Tibial nerve (tissue), 4 donors: Measurements from ENCODE around the gene SLC36A2.

Source experiments
- EP300 ChIP-seq, 2 donors: sonication (generic); formaldehyde crosslinking; IDR thresholded peaks; one replicate each; pipeline ENCODE4 v1.6.1; 2017; ENCODE audit warnings: antibody characterized with exemption in 2 of 2, mild to moderate bottlenecking in 1 of 2
- POLR2A ChIP-seq, 2 donors: fragments of 450-650 bp; IDR thresholded peaks; one replicate each; pipeline ENCODE4 v1.6.1; 2017; ENCODE audit warnings: antibody characterized with exemption in 2 of 2, mild to moderate bottlenecking in 2 of 2, moderate library complexity in 2 of 2
- TF ChIP-seq, protein P1 (sequence below), 5 experiments: fragments of 200-600 bp in 3 of 5; fragments of 450-650 bp in 2 of 5; sonication (generic) in 3 of 5; IDR thresholded peaks; one replicate each; pipeline ENCODE4 v1.5.1; 2016 to 2019; ENCODE audit warnings: antibody characterized with exemption in 5 of 5, mild to moderate bottlenecking in 3 of 5, moderate library complexity in 2 of 5

DNA sequence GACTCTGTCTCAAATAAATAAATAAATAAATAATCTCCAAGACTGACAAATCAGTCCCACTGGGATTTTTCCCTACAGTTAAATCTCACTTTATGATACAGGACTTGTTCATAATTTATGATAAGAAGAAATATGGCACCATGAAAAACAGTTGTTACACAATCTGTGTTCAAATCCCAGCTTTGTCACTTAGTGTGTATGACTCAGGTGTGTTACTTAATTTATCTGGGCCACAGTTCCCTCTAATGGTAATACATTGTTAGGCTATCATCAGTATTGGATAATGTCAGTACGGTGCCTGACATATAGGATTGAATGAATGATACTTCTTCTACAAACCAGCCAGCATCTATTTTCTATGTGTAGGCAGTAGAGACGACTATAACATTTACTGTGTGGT lies 66.9 kb downstream of the SLC36A2 start:
- TF ChIP-seq, protein P1, sequence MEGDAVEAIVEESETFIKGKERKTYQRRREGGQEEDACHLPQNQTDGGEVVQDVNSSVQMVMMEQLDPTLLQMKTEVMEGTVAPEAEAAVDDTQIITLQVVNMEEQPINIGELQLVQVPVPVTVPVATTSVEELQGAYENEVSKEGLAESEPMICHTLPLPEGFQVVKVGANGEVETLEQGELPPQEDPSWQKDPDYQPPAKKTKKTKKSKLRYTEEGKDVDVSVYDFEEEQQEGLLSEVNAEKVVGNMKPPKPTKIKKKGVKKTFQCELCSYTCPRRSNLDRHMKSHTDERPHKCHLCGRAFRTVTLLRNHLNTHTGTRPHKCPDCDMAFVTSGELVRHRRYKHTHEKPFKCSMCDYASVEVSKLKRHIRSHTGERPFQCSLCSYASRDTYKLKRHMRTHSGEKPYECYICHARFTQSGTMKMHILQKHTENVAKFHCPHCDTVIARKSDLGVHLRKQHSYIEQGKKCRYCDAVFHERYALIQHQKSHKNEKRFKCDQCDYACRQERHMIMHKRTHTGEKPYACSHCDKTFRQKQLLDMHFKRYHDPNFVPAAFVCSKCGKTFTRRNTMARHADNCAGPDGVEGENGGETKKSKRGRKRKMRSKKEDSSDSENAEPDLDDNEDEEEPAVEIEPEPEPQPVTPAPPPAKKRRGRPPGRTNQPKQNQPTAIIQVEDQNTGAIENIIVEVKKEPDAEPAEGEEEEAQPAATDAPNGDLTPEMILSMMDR (IDR thresholded peaks at IDR 0.05) = no peak
- no peak for TF ChIP-seq POLR2A (IDR thresholded peaks at IDR 0.05)
- TF ChIP-seq EP300 (IDR thresholded peaks at IDR 0.05) = no peak
